ENCODE measurements around the gene GPR4.

DNA sequence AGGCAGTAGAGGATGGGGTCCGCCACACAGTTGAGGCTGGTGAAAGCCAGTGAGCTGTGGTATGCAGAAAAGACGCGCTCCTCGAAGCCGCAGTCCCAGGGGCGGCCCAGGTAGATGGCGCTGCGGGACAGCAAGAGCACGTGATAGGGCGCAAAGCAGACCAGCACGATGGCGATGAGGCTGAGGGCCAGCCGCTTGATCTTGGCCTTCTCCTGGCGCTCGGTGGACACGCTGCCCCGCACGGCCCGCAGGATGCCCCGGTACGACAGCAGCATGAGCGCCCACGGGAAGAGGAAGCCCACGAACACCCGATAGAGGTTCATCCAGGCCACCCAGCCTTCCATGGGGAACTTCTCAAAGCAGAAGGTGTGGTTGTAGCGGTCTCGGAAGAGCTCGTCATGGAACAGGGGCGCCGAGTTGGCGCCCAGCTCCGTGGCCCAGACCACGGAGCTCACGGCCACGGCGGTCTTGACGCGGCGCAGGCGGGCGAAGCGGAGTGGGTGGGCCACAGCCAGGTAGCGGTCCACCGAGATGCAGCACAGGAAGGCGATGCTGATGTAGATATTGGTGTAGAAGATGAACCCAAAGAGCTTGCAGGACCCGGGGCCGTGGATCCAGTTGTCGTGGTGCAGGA is 10.9 kb downstream of the GPR4 start:
- TF ChIP-seq POLR2AphosphoS5 (IDR thresholded peaks at IDR 0.05; ENCODE audit: low read depth, low read length) = no peak
- TF ChIP-seq POLR2A (IDR thresholded peaks at IDR 0.05; ENCODE audit: low read depth, low read length) = no peak

Data from GM12892 (cell line).